Measurements from ENCODE around the gene ZNF701. TPM values are rescaled to one million over a fixed set of nuclear protein-coding genes. Genes with fewer than 3 reads are reported as not detected.
A peak's percentile ranks its signal among the peaks of the same experiment; 100 is the strongest.
"Not testable (repeated sequence)": the region's sequence is repeated elsewhere in the genome, so short reads cannot be mapped to it uniquely, and the experiment has no call there.

The ZNF701 gene
- polyA plus RNA-seq, 1 experiment, result 8.2 TPM

- Histone ChIP-seq H3K4me3 (ENCODE audit: low read depth, low read length) (no peak overlapping the region), H3K27me3 (ENCODE audit: control insufficient read depth, insufficient read depth, low read length) (no peaks in the 10 kb centered on the region), H3K9me3 (ENCODE audit: control insufficient read depth, insufficient read depth, low read length) (peaks cover 22% of the 10 kb centered on the region), H3K27ac (ENCODE audit: low read depth, low read length) (no peak overlapping the region)
- ChIA-PET CTCF (interaction anchor here (1.8 kb wide), 1 partner anchor 11 kb away, joined by 5 read pairs; no protein-coding TSS in a partner anchor), POLR2A (no interaction called here)
- DNase-seq (ENCODE audit: low read depth, low spot score), result no peak
- TF ChIP-seq, protein P1, sequence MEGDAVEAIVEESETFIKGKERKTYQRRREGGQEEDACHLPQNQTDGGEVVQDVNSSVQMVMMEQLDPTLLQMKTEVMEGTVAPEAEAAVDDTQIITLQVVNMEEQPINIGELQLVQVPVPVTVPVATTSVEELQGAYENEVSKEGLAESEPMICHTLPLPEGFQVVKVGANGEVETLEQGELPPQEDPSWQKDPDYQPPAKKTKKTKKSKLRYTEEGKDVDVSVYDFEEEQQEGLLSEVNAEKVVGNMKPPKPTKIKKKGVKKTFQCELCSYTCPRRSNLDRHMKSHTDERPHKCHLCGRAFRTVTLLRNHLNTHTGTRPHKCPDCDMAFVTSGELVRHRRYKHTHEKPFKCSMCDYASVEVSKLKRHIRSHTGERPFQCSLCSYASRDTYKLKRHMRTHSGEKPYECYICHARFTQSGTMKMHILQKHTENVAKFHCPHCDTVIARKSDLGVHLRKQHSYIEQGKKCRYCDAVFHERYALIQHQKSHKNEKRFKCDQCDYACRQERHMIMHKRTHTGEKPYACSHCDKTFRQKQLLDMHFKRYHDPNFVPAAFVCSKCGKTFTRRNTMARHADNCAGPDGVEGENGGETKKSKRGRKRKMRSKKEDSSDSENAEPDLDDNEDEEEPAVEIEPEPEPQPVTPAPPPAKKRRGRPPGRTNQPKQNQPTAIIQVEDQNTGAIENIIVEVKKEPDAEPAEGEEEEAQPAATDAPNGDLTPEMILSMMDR (IDR thresholded peaks at IDR 0.05; ENCODE audit: low read depth, low read length), result no peak
Measured at GRCh38 chr19:52590728-52591127, 20.6 kb downstream of the ZNF701 start.

DNA sequence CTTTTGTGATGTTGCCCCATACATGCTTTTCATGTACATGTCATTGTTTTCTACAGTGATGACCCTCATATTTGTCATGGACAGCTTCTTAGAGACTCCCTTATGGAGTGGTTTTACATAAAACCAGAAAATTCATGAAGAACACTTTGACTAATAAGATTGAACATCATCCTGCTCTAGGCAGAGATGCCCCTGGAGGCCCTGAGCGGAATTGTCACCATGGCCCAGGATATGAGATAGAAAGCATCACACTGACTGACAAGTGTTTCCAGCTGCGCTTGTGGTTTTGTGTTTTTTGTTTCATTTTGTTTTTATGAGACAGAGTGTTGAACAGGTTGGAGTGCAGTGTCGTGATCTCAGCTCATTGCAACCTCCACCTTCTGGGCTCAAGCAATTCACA is 22.2 kb downstream of the ZNF701 start:
- Histone ChIP-seq H3K9me3 (ENCODE audit: control insufficient read depth, insufficient read depth, low read length) (peaks cover 11% of the 10 kb centered on the region), H3K27ac (ENCODE audit: low read depth, low read length) (no peak overlapping the region), H3K4me3 (ENCODE audit: low read depth, low read length) (no peak overlapping the region), H3K27me3 (ENCODE audit: control insufficient read depth, insufficient read depth, low read length) (no peaks in the 10 kb centered on the region)
- no peak for DNase-seq (ENCODE audit: low read depth, low spot score)
- ChIA-PET POLR2A (no interaction called here), CTCF (no interaction called here)
- TF ChIP-seq, protein P1 (IDR thresholded peaks at IDR 0.05; ENCODE audit: low read depth, low read length), result no peak

GRCh38 chr19:52593441-52593840 is 23.4 kb downstream of the ZNF701 start:
- H3K27me3 ChIP-seq (ENCODE audit: control insufficient read depth, insufficient read depth, low read length); H3K4me3 ChIP-seq (ENCODE audit: low read depth, low read length); CTCF ChIA-PET; DNase-seq (ENCODE audit: low read depth, low spot score); H3K27ac ChIP-seq (ENCODE audit: low read depth, low read length); POLR2A ChIA-PET: not testable (repeated sequence)
- peaks cover 22% of the 10 kb centered on the region for H3K9me3 ChIP-seq (ENCODE audit: control insufficient read depth, insufficient read depth, low read length)

DNA sequence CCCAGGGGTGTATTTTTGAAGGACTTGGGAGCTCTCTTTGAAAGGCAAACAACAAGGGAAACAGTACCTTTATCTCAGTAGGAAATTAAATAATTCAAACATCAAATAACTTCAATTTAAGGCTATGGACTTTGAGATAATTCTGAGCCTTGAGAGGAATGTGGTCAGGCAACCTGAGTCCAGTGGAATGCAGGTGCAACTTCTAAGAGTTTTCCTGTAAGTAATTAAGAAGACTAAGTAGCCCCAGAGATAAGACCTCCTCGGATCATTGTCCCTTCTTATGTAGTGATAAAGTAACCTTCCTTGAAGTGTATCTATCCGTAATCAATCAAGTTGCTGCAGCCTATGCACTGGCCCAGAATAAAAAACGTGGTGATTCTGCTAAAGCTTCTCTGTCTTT is 29.2 kb downstream of the ZNF701 start:
- CTCF ChIA-PET, result no interaction called here
- POLR2A ChIA-PET, result no interaction called here
- H3K9me3 ChIP-seq (ENCODE audit: control insufficient read depth, insufficient read depth, low read length), result peaks cover 27% of the 10 kb centered on the region

GRCh38 chr19:52600639-52601024 is 30.5 kb downstream of the ZNF701 start:
- ChIA-PET POLR2A (no interaction called here), CTCF (no interaction called here)
- TF ChIP-seq, protein P1 (IDR thresholded peaks at IDR 0.05; ENCODE audit: low read depth, low read length), result no peak
- Histone ChIP-seq H3K27ac (ENCODE audit: low read depth, low read length) (peak overlapping the region; percentile 52), H3K9me3 (ENCODE audit: control insufficient read depth, insufficient read depth, low read length) (peaks cover 31% of the 10 kb centered on the region), H3K27me3 (ENCODE audit: control insufficient read depth, insufficient read depth, low read length) (no peaks in the 10 kb centered on the region), H3K4me3 (ENCODE audit: low read depth, low read length) (peak overlapping the region; percentile 60)
- no peak for DNase-seq (ENCODE audit: low read depth, low spot score)

More for the DNA sequence above, 29.2 kb downstream of the ZNF701 start:
- TF ChIP-seq, protein P1 (IDR thresholded peaks at IDR 0.05; ENCODE audit: low read depth, low read length), result no peak
- no peak overlapping the region for H3K27ac ChIP-seq (ENCODE audit: low read depth, low read length)
- no peak overlapping the region for H3K4me3 ChIP-seq (ENCODE audit: low read depth, low read length)
- DNase-seq (ENCODE audit: low read depth, low spot score), result no peak
- H3K27me3 ChIP-seq (ENCODE audit: control insufficient read depth, insufficient read depth, low read length), result no peaks in the 10 kb centered on the region
